SKM-1 (cell line): ENCODE measurements around the gene SLC25A25.

Experiments used
- DNase-seq: peaks from one replicate; lab custom pipeline; 2025; ENCODE audit not compliant: unreplicated experiment; lab: John Stamatoyannopoulos, UW

The SLC25A25 gene

GRCh38 chr9:128072144-128073021 lies 4.4 kb downstream of the SLC25A25 start:
- peak; percentile 76 for DNase-seq

GRCh38 chr9:128073253-128073886 lies 5.3 kb downstream of the SLC25A25 start:
- DNase-seq: no peak

GRCh38 chr9:128077847-128078503 lies 9.9 kb downstream of the SLC25A25 start:
- DNase-seq: no peak

GRCh38 chr9:128078504-128079434 lies 10.7 kb downstream of the SLC25A25 start:
- peak; percentile 55 for DNase-seq

GRCh38 chr9:128080206-128080605 lies 12.2 kb downstream of the SLC25A25 start:
- DNase-seq: no peak

GRCh38 chr9:128081056-128081455 lies 13.0 kb downstream of the SLC25A25 start:
- DNase-seq: no peak

- no peak for DNase-seq
Observed at GRCh38 chr9:128082151-128082550, 14.1 kb downstream of the SLC25A25 start.

- no peak for DNase-seq
Observed at GRCh38 chr9:128084746-128085145, 16.7 kb downstream of the SLC25A25 start.

GRCh38 chr9:128085943-128086342 lies 17.9 kb downstream of the SLC25A25 start:
- no peak for DNase-seq

GRCh38 chr9:128087262-128087661 lies 19.2 kb downstream of the SLC25A25 start:
- DNase-seq: no peak

GRCh38 chr9:128088253-128088945 lies 20.4 kb downstream of the SLC25A25 start:
- DNase-seq: no peak

GRCh38 chr9:128089299-128089698 lies 21.3 kb downstream of the SLC25A25 start:
- no peak for DNase-seq

- DNase-seq: no peak
Observed at GRCh38 chr9:128091144-128091543, 23.1 kb downstream of the SLC25A25 start.

- DNase-seq: no peak
Observed at GRCh38 chr9:128091571-128091970, 23.5 kb downstream of the SLC25A25 start.

- DNase-seq: no peak
Observed at GRCh38 chr9:128092199-128092977, 24.4 kb downstream of the SLC25A25 start.

GRCh38 chr9:128093011-128093410 lies 25.0 kb downstream of the SLC25A25 start:
- no peak for DNase-seq

GRCh38 chr9:128094166-128094949 lies 26.3 kb downstream of the SLC25A25 start:
- DNase-seq: peak; percentile 93

GRCh38 chr9:128094950-128095544 lies 27.0 kb downstream of the SLC25A25 start:
- no peak for DNase-seq
